VCaP (cell line): ENCODE results near the gene UST.
"Not testable (repeated sequence)": the region's sequence is repeated elsewhere in the genome, so short reads cannot be mapped to it uniquely, and the experiment has no call there.

Experiments used
- H3K27ac ChIP-seq: fragments of 450-650 bp; 2 replicates; pipeline ENCODE4 v1.5.1; 2017
- TF ChIP-seq, protein P1 (sequence below): fragments of 450-650 bp; conservative IDR thresholded peaks from 2 replicates; pipeline ENCODE4 v1.5.1; 2017; ENCODE audit warnings: mild to moderate bottlenecking, moderate library complexity

UST gene

DNA sequence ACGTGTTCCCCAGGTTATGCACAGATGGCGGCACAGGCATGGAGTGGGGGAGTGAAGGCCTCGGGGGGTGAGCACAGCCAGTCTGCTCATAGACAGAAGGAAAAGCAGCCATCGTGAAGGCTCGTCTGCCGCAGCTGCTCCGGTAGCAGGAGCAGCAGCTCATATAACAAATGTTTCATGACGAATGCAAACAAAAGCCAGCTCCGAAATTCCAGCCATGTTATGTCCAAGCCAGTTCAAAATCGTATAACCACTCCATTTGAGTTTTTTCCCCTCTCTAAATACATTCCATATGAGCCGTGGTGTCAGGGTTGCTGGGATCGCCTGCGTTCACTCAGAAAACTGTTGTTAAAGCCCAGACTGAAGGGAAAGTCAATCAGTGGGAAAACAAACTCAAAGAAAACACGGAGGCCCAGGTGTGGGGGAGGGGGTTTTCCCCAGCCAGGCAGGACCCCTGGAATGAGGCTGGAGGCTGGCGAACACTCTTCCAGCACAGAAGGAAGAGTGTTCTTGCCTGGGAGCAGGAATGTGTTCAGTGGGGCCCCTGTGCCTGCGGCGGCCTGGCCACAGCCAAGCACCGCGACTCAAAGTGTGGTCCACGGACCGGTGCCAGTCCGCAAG is 290.3 kb downstream of the UST start:
- peak overlapping the region; percentile 77 for H3K27ac ChIP-seq
- TF ChIP-seq, protein P1, sequence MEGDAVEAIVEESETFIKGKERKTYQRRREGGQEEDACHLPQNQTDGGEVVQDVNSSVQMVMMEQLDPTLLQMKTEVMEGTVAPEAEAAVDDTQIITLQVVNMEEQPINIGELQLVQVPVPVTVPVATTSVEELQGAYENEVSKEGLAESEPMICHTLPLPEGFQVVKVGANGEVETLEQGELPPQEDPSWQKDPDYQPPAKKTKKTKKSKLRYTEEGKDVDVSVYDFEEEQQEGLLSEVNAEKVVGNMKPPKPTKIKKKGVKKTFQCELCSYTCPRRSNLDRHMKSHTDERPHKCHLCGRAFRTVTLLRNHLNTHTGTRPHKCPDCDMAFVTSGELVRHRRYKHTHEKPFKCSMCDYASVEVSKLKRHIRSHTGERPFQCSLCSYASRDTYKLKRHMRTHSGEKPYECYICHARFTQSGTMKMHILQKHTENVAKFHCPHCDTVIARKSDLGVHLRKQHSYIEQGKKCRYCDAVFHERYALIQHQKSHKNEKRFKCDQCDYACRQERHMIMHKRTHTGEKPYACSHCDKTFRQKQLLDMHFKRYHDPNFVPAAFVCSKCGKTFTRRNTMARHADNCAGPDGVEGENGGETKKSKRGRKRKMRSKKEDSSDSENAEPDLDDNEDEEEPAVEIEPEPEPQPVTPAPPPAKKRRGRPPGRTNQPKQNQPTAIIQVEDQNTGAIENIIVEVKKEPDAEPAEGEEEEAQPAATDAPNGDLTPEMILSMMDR = no peak

DNA sequence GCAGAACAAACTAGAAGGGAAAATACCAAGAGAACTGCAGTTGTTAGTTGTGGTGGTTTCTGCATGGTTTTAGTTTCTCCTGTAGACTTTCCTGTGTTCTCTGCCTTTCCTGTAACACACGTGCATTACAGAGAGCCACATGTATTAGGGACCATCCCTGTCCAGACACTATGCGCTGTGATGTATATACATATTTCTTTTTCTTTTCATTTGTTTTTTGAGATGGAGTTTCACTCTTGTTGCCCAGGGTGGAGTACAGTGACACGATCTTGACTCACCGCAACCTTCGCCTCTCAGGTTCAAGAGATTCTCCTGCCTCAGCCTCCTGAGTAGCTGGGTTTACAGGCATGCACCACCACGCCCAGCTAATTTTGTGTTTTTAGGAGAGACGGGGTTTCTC is 292.2 kb downstream of the UST start:
- H3K27ac ChIP-seq = not testable (repeated sequence)

GRCh38 chr6:149041953-149042352 is 295.1 kb downstream of the UST start:
- no peak overlapping the region for H3K27ac ChIP-seq
- TF ChIP-seq, protein P1 = no peak

DNA sequence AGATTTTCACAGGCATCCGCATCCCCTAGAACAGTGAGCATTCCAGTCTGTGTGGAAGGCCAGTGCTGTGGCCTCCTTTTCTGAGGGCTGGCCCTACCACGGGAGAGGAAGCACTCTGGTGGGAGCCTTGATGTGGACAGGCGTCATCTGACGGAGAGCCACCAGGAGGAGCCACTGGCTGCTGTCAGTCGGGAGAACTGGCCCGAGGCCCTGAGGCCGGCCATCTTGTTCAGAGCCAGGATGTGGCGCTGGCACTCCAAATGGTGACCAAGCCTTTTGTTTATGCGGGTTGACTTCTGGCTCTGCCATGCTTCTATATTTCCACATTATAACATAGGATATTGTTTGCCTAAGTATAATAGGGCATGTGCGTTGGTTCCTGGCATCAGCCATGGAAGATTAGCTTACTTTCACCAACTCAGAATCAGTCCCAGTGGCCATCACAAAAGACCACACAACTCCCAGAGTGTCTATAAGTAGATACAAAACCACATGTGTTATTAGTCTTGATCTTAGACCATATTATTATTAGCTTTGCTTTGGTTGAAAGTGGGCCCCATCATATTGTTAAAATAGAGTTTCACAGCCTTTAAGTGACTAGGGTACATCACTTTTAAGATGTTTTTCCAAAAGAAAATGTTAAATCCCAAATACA is 296.8 kb downstream of the UST start:
- H3K27ac ChIP-seq = no peak overlapping the region
- TF ChIP-seq, protein P1 = peak; percentile 29; the same call in 1 of the 2 replicates

DNA sequence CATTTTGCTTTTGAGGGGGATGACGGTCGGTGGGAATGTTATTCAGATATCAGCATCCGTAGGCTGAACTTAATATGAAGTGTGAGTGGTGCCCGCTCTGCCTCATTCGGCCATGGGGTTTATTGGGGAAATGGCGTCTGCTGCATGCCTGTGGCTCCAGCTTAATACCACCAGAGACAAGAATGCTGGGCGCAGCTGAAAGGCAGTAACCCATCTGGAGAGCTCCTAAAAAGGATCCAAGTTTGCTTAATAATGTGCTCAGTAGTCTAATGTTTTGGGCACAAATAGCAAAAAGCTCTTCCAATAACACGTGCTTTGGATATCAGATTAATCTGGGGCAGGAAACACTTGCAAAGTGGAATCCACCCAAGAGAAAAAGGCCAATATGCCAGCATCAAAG is 297.7 kb downstream of the UST start:
- TF ChIP-seq, protein P1 = no peak
- no peak overlapping the region for H3K27ac ChIP-seq

GRCh38 chr6:149045404-149045803 is 298.6 kb downstream of the UST start:
- TF ChIP-seq, protein P1 = no peak
- H3K27ac ChIP-seq = no peak overlapping the region

DNA sequence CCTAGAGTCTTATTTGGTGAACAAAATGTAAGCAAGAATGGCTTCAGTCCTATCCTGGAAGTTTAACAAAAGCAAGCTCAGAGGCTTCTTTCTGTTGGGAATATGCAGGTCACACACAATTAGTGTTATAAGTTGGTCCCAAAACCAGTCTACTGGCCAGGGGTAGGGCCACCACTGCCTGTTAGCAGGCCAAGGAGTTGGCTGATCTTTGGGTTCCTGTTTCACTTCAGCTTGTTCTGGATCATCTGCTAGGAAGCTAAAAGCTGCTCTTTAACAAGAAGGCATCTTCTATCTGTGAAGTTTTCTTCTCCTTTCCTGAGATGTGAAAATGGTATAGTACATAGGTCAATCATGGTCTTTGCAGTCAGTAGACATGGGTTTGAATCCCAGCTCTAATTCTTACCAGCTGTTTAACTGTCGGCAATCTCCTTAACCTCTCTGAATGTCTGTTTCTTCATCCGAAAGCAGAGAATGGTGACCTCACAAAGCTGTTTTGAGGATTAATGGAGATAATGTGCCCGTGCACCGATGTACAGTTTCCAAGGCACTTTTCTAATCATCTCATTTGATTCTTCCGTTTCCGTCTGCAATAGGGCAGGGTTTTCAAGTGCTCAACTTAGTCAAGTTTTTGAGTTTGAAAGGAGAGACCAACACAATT is 299.5 kb downstream of the UST start:
- TF ChIP-seq, protein P1 = no peak
- no peak overlapping the region for H3K27ac ChIP-seq

DNA sequence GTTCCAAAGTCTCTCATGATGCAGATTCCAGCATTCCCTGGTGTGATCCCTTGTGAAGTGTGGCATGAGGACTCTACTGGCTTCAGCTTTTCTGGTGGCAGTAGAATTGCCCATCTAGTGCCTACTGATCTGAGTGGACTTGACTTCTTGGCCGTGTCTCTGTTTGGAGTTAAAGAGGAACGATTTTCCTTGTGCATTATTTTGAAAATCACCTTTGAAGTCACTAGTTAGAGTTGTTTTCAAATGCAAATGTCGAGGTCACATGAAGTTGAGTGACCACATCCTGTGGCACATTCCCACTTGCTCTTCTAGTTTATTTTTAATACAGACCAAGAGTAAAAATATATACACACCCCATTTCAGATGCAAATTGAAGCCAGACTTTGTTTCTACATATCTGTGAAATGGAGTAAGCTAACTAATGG is 300.0 kb downstream of the UST start:
- no peak overlapping the region for H3K27ac ChIP-seq
- TF ChIP-seq, protein P1 = no peak
